ENCODE results near the gene METTL13.

DNA sequence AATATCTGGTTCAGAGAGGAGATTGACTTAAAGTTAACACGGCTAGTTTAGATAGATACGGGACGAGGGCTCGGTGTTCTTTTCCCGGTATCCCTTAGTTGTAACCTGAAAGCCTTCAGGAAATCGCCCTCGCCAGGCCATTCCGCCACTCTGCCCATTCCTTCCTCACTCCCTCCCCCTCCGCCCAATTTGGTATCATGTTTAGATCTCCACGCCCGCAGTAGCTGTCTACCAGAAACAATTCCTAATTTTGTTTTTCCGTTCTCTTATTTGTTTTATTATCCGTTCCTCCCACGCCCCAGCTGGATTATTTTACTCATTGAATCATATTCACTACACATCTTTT, 38.9 kb upstream of the METTL13 start:
- TF ChIP-seq, protein P1, sequence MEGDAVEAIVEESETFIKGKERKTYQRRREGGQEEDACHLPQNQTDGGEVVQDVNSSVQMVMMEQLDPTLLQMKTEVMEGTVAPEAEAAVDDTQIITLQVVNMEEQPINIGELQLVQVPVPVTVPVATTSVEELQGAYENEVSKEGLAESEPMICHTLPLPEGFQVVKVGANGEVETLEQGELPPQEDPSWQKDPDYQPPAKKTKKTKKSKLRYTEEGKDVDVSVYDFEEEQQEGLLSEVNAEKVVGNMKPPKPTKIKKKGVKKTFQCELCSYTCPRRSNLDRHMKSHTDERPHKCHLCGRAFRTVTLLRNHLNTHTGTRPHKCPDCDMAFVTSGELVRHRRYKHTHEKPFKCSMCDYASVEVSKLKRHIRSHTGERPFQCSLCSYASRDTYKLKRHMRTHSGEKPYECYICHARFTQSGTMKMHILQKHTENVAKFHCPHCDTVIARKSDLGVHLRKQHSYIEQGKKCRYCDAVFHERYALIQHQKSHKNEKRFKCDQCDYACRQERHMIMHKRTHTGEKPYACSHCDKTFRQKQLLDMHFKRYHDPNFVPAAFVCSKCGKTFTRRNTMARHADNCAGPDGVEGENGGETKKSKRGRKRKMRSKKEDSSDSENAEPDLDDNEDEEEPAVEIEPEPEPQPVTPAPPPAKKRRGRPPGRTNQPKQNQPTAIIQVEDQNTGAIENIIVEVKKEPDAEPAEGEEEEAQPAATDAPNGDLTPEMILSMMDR (IDR thresholded peaks at IDR 0.05), result no peak
- TF ChIP-seq RNF2 (IDR thresholded peaks at IDR 0.05; ENCODE audit: borderline replicate concordance, low read depth) (no peak), RFX5 (IDR thresholded peaks at IDR 0.05) (no peak), EP300 (IDR thresholded peaks at IDR 0.05) (no peak)
